Measurements from ENCODE around the gene RNF144B.

RNF144B gene

DNA sequence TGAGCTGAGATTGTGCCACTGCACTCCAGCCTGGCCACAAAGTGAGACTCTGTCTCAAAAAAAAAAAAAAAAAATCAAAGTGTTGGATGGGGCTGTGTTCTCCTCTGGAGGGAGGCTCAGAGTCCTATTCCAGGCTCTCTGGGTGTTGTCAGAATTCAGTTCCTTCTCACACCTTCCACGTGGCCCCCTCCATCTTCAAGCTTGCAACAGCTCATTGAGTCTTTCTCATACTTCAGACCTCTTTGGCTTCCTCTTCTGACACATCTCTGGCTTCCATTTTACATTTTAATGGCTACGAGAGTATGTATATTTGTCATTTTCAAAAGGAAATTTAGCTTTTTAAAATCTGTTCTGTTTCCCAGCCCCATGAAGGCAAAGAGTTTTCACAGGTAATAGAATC, 85.8 kb downstream of the RNF144B start:
- H3K27me3 ChIP-seq (ENCODE audit: insufficient read depth, low read depth): no peaks in the 10 kb centered on the region
- H3K4me1 ChIP-seq (ENCODE audit: low read depth, poor library complexity, severe bottlenecking): no peaks in the 10 kb centered on the region
- no peaks in the 10 kb centered on the region for H3K79me2 ChIP-seq (ENCODE audit: insufficient read depth, low read depth)
- H2AFZ ChIP-seq (ENCODE audit: low read depth): no peak overlapping the region
- H3K4me3 ChIP-seq (IDR thresholded peaks at IDR 0.05; ENCODE audit: insufficient read depth, low read depth, low read length): no peak overlapping the region
- H3K9ac ChIP-seq: no peak overlapping the region
- no peak overlapping the region for H3K27ac ChIP-seq
- H4K20me1 ChIP-seq (ENCODE audit: insufficient read depth): no peaks in the 10 kb centered on the region
- H3K4me2 ChIP-seq: no peak overlapping the region
- no peaks in the 10 kb centered on the region for H3K36me3 ChIP-seq (ENCODE audit: insufficient read depth)
- TF ChIP-seq, protein P1, sequence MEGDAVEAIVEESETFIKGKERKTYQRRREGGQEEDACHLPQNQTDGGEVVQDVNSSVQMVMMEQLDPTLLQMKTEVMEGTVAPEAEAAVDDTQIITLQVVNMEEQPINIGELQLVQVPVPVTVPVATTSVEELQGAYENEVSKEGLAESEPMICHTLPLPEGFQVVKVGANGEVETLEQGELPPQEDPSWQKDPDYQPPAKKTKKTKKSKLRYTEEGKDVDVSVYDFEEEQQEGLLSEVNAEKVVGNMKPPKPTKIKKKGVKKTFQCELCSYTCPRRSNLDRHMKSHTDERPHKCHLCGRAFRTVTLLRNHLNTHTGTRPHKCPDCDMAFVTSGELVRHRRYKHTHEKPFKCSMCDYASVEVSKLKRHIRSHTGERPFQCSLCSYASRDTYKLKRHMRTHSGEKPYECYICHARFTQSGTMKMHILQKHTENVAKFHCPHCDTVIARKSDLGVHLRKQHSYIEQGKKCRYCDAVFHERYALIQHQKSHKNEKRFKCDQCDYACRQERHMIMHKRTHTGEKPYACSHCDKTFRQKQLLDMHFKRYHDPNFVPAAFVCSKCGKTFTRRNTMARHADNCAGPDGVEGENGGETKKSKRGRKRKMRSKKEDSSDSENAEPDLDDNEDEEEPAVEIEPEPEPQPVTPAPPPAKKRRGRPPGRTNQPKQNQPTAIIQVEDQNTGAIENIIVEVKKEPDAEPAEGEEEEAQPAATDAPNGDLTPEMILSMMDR (conservative IDR thresholded peaks at IDR 0.05; ENCODE audit: low read depth, low read length): no peak

DNA sequence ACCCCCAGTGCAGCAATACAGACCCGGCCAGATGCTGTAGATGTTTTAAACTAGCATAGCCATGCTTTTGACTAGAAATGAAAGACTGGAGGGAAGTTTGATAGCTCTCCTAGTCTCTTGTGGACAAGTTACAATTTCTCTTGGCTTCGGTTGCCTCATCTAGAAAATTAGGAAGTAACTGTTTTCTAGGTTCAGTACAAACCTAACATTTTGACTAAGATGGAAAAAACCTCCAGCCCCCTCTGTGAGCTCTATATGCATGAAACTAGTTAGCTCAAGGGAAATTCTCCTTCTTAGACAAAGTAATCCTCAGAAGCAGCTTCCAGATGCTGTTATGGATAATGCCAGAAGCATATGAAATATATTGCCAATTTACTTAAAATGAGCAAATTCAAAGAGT, 86.6 kb downstream of the RNF144B start:
- Histone ChIP-seq H3K9ac (no peak overlapping the region), H4K20me1 (ENCODE audit: insufficient read depth) (no peaks in the 10 kb centered on the region), H3K27ac (no peak overlapping the region), H3K36me3 (ENCODE audit: insufficient read depth) (no peaks in the 10 kb centered on the region), H3K4me1 (ENCODE audit: low read depth, poor library complexity, severe bottlenecking) (no peaks in the 10 kb centered on the region), H2AFZ (ENCODE audit: low read depth) (no peak overlapping the region), H3K4me3 (IDR thresholded peaks at IDR 0.05; ENCODE audit: insufficient read depth, low read depth, low read length) (no peak overlapping the region), H3K79me2 (ENCODE audit: insufficient read depth, low read depth) (no peaks in the 10 kb centered on the region), H3K4me2 (no peak overlapping the region), H3K27me3 (ENCODE audit: insufficient read depth, low read depth) (no peaks in the 10 kb centered on the region)
- TF ChIP-seq, protein P1 (conservative IDR thresholded peaks at IDR 0.05; ENCODE audit: low read depth, low read length): no peak

DNA sequence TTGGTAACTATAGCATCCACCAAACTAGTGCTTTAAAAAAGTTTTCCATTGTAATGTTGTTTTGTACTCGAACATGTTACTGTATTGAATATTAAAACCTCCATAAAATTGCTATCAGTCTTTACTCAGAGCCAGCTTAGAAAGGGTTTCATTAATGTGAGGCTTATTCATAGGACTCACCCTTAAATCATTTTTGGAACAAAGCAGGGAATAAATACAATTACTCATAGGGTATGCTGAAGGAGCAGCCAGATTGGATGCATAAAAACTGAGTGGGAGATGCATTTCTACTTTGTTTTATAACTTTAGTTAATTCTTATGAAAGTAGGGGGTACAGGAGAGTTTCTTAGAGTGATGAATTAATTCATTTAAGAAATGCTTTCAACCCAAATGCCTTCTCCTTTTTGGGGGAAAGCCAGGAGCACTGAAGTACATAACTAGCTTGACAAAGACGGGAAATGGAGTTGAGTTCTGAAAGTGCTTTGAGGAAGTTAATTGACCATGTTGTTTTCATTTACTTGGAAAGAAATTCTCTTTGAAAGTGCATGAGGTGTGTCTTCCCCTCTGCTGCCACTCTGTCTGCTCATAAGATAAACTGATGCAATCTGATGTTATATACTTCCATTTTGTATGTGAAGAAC, 90.3 kb downstream of the RNF144B start:
- TF ChIP-seq, protein P1 (conservative IDR thresholded peaks at IDR 0.05; ENCODE audit: low read depth, low read length): no peak

DNA sequence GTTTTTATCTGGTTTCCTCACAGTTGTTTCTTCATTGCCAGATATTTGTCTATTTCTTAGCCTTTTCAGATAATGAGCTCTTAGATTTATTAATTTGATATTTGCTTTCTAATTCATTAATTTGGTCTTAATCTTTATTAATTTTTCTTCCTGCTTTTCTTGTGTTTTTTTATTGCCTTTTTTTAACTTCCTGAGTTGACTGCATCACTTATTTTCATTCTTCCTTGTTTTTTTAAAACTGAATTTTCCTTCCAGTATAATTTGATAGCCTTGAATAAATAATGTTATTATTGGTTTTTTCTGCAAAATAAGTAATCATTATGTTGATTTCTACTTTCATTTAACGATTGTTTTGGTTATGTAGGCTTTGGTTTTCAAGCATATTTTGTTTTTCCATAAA, 91.5 kb downstream of the RNF144B start:
- TF ChIP-seq, protein P1 (conservative IDR thresholded peaks at IDR 0.05; ENCODE audit: low read depth, low read length): no peak
- Histone ChIP-seq H3K9ac (no peak overlapping the region), H4K20me1 (ENCODE audit: insufficient read depth) (no peaks in the 10 kb centered on the region), H2AFZ (ENCODE audit: low read depth) (no peak overlapping the region), H3K4me1 (ENCODE audit: low read depth, poor library complexity, severe bottlenecking) (no peaks in the 10 kb centered on the region), H3K4me2 (no peak overlapping the region), H3K27ac (no peak overlapping the region), H3K27me3 (ENCODE audit: insufficient read depth, low read depth) (no peaks in the 10 kb centered on the region), H3K4me3 (IDR thresholded peaks at IDR 0.05; ENCODE audit: insufficient read depth, low read depth, low read length) (no peak overlapping the region), H3K79me2 (ENCODE audit: insufficient read depth, low read depth) (no peaks in the 10 kb centered on the region), H3K36me3 (ENCODE audit: insufficient read depth) (no peaks in the 10 kb centered on the region)

More for the DNA sequence above, 90.3 kb downstream of the RNF144B start:
- H3K27me3 ChIP-seq (ENCODE audit: insufficient read depth, low read depth): no peaks in the 10 kb centered on the region
- no peak overlapping the region for H3K4me2 ChIP-seq
- H2AFZ ChIP-seq (ENCODE audit: low read depth): no peak overlapping the region
- no peak overlapping the region for H3K9ac ChIP-seq
- H3K27ac ChIP-seq: no peak overlapping the region
- H3K36me3 ChIP-seq (ENCODE audit: insufficient read depth): no peaks in the 10 kb centered on the region
- no peak overlapping the region for H3K4me3 ChIP-seq (IDR thresholded peaks at IDR 0.05; ENCODE audit: insufficient read depth, low read depth, low read length)
- H3K79me2 ChIP-seq (ENCODE audit: insufficient read depth, low read depth): no peaks in the 10 kb centered on the region
- H4K20me1 ChIP-seq (ENCODE audit: insufficient read depth): no peaks in the 10 kb centered on the region
- H3K4me1 ChIP-seq (ENCODE audit: low read depth, poor library complexity, severe bottlenecking): no peaks in the 10 kb centered on the region
